RWPE1 (cell line): ENCODE measurements around the gene ZNF367.

Experiments used
- CTCF ChIA-PET: fragments of 350-600 bp; sonication (Branson Sonifier 250); formaldehyde crosslinking; extraction: SDS; loops from one replicate; lab custom pipeline; 2021; lab: Yijun Ruan, JAX
- POLR2A ChIA-PET: fragments of 400-600 bp; formaldehyde crosslinking; extraction: SDS; loops from one replicate; lab custom pipeline; 2020; ENCODE audit warnings: antibody characterized with exemption; ENCODE audit not compliant: low non-redundant PET; lab: Yijun Ruan, JAX
- DNase-seq: peaks from one replicate; pipeline ENCODE4 v3.0.0; 2012; ENCODE audit warnings: low spot score
- H3K27ac ChIP-seq: fragments of 450-650 bp; 2 replicates; pipeline ENCODE4 v1.5.1; 2017
- CTCF ChIP-seq: fragments of 450-650 bp; conservative IDR thresholded peaks from 2 replicates; pipeline ENCODE4 v1.5.1; 2017; ENCODE audit warnings: low read depth, mild to moderate bottlenecking

The ZNF367 gene

GRCh38 chr9:96395964-96396363, 22.2 kb downstream of the ZNF367 start:
- ChIA-PET POLR2A (no interaction called here), CTCF (no interaction called here)
- no peak for TF ChIP-seq CTCF

GRCh38 chr9:96394832-96395496, 23.2 kb downstream of the ZNF367 start:
- ChIA-PET CTCF (no interaction called here), POLR2A (no interaction called here)
- TF ChIP-seq CTCF: no peak
- no peak overlapping the region for H3K27ac ChIP-seq
- DNase-seq: no peak

More at GRCh38 chr9:96395964-96396363, 22.2 kb downstream of the ZNF367 start:
- H3K27ac ChIP-seq: no peak overlapping the region
- no peak for DNase-seq

- CTCF ChIA-PET: no interaction called here
- no peak for TF ChIP-seq CTCF
- DNase-seq: no peak
- POLR2A ChIA-PET: no interaction called here
- no peak overlapping the region for H3K27ac ChIP-seq
Observed at GRCh38 chr9:96392263-96392662, 25.9 kb downstream of the ZNF367 start.

GRCh38 chr9:96391021-96391765, 27.0 kb downstream of the ZNF367 start:
- DNase-seq: no peak
- CTCF ChIA-PET: interaction anchor here (0.6 to 0.7 kb wide), 2 partner anchors 25 to 1734 kb away, joined by 3 read pairs; no protein-coding TSS in a partner anchor
- H3K27ac ChIP-seq: peak overlapping the region; percentile 19
- POLR2A ChIA-PET: no interaction called here
- no peak for TF ChIP-seq CTCF

GRCh38 chr9:96388144-96388543, 30.0 kb downstream of the ZNF367 start:
- H3K27ac ChIP-seq: no peak overlapping the region
- DNase-seq: no peak
- CTCF ChIA-PET: no interaction called here
- no peak for TF ChIP-seq CTCF
- POLR2A ChIA-PET: no interaction called here

GRCh38 chr9:96386157-96386556, 32.0 kb downstream of the ZNF367 start:
- H3K27ac ChIP-seq: no peak overlapping the region
- CTCF ChIA-PET: interaction anchor here (0.6 to 0.9 kb wide), 2 partner anchors 59 to 584 kb away, joined by 3 to 4 read pairs; no protein-coding TSS in a partner anchor
- POLR2A ChIA-PET: no interaction called here
- no peak for TF ChIP-seq CTCF
- DNase-seq: no peak
